Loucy (cell line): Measurements from ENCODE around the gene SPHK2.

Experiments used
- EZH2phosphoT487 ChIP-seq: fragments of 200-600 bp; IDR thresholded peaks from 2 replicates; pipeline ENCODE4 v1.6.1; 2018; ENCODE audit warnings: antibody characterized with exemption, mild to moderate bottlenecking, moderate library complexity, borderline replicate concordance
- TF ChIP-seq, protein P1 (sequence below): fragments of 200-600 bp; sonication (generic); conservative IDR thresholded peaks from 2 replicates; pipeline ENCODE4 v1.5.1; 2014; ENCODE audit warnings: mild to moderate bottlenecking, antibody characterized with exemption, low read length

- TF ChIP-seq, protein P1, sequence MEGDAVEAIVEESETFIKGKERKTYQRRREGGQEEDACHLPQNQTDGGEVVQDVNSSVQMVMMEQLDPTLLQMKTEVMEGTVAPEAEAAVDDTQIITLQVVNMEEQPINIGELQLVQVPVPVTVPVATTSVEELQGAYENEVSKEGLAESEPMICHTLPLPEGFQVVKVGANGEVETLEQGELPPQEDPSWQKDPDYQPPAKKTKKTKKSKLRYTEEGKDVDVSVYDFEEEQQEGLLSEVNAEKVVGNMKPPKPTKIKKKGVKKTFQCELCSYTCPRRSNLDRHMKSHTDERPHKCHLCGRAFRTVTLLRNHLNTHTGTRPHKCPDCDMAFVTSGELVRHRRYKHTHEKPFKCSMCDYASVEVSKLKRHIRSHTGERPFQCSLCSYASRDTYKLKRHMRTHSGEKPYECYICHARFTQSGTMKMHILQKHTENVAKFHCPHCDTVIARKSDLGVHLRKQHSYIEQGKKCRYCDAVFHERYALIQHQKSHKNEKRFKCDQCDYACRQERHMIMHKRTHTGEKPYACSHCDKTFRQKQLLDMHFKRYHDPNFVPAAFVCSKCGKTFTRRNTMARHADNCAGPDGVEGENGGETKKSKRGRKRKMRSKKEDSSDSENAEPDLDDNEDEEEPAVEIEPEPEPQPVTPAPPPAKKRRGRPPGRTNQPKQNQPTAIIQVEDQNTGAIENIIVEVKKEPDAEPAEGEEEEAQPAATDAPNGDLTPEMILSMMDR, result no peak
- TF ChIP-seq EZH2phosphoT487, result no peak
Measured at GRCh38 chr19:48644355-48644754, 25.0 kb downstream of the SPHK2 start.
